PC-3 (cell line): ENCODE data around the gene SAMD13.

ENCODE experiments used
- CTCF ChIP-seq: fragments of 300-600 bp; sonication (generic); conservative IDR thresholded peaks from 2 replicates; pipeline ENCODE4 v1.5.1; 2017; ENCODE audit warnings: antibody characterized with exemption, low read depth, mild to moderate bottlenecking, low read length
- EZH2 ChIP-seq: fragments of 300-600 bp; sonication (generic); IDR thresholded peaks from one replicate; pipeline ENCODE4 v1.6.1; 2017; ENCODE audit warnings: antibody characterized with exemption, mild to moderate bottlenecking, low read length; ENCODE audit not compliant: unreplicated experiment

GRCh38 chr1:84257617-84258016, 43.9 kb upstream of the SAMD13 start:
- TF ChIP-seq CTCF (no peak), EZH2 (no peak)
